GM10847 (cell line): ENCODE results near the gene EML3.

Experiments
- POLR2A ChIP-seq: IDR thresholded peaks from 2 replicates; pipeline ENCODE4 v1.6.1; 2011; ENCODE audit not compliant: insufficient read length; ENCODE audit errors: extremely low read depth

The EML3 gene

GRCh38 chr11:62565100-62565802 is 47.3 kb downstream of the EML3 start:
- no peak for TF ChIP-seq POLR2A

- no peak for TF ChIP-seq POLR2A
These were observed 51.9 kb downstream of the EML3 start for GRCh38 chr11:62560566-62561103.

- no peak for TF ChIP-seq POLR2A
These were observed 53.4 kb downstream of the EML3 start for GRCh38 chr11:62559204-62559603.

DNA sequence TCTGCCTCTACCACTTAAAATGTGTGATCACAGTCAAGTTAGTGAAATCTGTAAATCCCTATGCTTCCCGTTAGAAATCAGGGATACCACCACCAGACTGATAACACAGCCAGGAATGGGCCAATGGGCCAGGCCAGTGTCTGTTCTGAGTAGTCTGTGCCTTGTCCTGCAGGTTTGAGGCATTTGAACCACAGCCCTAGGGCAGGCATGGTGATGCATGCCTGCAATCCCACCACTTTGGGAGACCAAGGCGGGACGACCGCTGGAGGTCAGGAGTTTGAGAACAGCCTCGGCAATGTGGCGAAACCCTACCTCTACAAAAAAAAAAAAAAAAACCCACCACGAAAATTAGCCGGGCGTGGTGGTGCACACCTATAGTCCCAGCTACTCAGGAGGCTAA is 53.9 kb downstream of the EML3 start:
- TF ChIP-seq POLR2A, result no peak

- TF ChIP-seq POLR2A, result no peak
These were observed 55.5 kb downstream of the EML3 start for GRCh38 chr11:62556875-62557631.

DNA sequence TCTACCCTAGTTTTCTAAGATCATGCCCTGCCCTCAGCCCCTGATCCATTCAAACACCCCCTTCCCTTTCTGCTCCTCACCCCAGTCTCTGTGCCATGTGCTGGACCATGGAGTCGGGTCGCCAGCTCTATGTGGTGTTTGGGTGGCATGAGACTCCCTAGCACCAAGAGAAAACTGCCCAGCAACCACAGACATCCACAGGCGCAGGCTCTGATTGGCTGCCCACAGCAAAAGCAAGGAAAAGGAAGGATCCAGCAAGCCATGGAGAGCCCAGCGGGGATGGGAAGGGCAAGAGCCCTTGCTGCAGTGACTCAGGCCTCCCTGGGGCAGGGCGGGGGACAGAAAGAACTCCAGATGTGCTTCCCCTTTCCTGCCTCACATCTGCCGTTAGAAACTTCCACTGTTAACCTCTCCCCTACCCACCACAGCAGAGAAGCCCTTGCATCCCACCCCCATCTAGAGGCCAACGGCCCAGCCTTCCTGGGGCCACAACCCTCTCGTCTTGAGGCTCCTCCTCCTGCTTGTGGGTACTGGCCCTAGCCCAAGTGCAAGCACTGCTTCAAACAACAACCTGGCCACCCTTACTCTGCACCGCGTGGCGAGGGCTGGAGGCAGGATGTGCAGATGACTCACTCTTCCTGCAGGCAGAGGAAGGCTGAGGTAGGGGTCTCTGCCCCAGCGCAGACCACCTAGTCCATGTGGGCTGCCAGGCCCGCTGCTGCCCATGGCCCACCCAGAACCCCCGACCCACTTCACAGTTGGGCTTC is 56.3 kb downstream of the EML3 start:
- TF ChIP-seq POLR2A, result no peak

DNA sequence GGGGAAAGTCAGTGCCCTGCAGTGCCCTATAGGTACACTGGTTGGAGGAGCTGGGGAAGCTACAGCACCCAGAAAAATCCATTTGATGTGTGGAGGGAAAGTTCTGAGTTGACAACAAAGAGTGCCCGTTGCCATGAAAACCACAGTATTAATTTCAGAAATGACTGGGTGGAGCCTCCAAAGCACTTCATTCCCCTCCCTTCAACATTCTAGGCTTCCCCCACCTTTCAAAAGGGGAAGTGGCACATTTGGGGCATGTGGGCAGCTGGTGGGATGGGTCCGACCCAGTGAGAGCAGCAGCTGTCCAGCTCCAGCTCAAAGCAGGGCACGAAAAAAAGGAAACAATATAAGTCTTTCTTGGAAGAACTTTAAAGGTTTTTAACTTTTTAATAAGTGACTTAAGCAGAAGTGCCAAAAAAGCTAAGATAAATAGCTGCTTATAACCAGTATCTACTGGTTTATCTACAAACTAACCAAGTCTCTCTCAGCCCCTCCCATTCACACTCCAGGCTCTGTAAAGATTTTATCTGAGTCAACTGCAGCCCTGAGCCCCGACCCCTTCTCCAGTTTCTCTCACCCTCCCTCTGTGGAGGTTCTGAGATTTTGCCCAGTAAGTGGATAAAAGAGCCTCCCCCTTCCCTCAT is 57.0 kb downstream of the EML3 start:
- TF ChIP-seq POLR2A, result no peak

DNA sequence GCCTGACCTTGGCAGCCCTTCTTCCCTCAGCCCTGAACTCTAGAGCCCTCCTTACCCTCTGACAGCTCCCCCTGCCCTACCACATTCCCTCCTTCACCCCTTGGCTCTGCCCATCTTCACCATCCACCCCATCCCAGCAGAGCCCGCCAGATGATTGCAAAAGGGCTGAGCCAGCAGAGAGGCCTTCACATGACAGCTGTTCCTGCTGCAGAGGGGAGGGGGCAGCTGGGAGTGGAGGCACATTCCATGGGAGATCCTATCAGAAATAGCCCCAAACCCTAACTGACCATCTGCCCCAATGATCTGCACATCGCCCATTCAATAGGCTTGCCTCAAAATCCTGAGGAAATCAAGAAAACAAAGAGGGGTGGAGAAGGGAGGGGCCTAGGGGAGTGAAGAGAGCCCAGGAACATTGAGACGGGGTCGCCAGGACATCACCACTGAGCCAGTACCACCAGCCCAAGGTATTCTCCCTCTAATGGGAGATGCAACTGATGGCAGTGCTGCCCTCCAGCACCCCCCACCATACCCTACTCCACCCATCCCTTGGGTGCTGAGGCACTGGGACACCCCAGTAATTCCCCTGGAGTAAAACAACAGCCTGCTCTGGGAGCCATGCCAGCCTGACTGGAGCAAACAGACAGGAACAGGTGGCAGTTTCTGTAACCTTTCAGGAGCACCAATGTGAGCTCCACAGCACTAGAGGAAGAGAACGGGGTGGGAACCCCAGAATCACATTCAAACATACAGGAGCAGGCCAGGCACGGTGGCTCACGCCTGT is 58.0 kb downstream of the EML3 start:
- no peak for TF ChIP-seq POLR2A

GRCh38 chr11:62553839-62554361 is 58.7 kb downstream of the EML3 start:
- TF ChIP-seq POLR2A, result no peak

DNA sequence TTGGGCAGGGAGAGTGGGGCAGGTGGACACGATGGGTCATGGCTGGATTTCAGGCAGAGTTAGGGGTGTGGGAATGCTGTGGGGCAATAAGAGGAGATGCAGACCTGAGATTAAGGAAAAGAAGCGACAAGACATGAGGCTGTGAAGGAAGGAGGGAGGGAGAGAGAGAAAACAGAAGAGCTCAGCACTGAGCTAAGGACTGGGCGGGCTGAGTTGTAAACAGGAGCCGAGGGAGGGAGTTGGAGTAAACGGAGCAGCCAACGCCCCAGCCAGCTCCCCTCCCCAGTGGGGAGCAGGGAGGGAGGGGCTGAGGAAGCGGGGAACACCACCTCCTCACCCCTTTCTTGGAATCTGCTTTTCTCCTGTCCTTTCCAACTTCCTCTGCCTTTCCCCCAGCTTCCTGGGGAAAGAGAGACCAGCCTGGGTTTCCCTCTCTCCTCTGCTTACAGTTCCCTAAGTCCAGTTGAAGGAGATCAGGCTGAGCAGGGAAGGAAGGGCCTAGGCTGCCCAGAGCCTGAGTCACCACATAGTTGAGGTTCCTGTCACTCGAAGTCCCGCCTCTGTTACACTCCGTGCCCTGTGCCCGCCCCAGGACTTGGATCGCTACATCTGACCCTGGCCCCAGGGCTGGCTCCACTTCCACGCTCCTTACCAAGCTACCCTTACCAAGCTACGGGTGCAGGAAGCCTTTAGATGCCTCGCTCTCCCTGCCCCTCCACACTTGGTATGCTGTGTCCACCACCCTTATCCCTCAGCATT is 59.3 kb downstream of the EML3 start:
- no peak for TF ChIP-seq POLR2A

- no peak for TF ChIP-seq POLR2A
These were observed 60.0 kb downstream of the EML3 start for GRCh38 chr11:62552485-62553079.
